Uterus (tissue), 4 donors: ENCODE results near the gene PCSK2. TPM values are rescaled to one million over a fixed set of nuclear protein-coding genes. Genes with fewer than 3 reads are reported as not detected.

Source experiments
- DNase-seq, 2 donors: peaks; one replicate each; pipeline ENCODE4 v3.0.0-alpha.2; 2019 to 2020
- H3K27ac ChIP-seq, 2 donors: fragments of 200-600 bp; sonication (generic); 1 replicate in 1 of 2; 2 replicates in 1 of 2; pipeline ENCODE4 v1.5.1; 2016 to 2018
- H3K27me3 ChIP-seq, 2 donors: fragments of 200-600 bp; sonication (generic); one replicate each; pipeline ENCODE4 v1.5.1; 2018 to 2019; ENCODE audit warnings: control low read depth in 1 of 2
- H3K36me3 ChIP-seq, 2 donors: fragments of 200-600 bp; sonication (generic); one replicate each; pipeline ENCODE4 v1.5.1; 2019; ENCODE audit warnings: control low read depth in 1 of 2
- H3K4me1 ChIP-seq, 2 donors: fragments of 200-600 bp; sonication (generic); one replicate each; pipeline ENCODE4 v1.5.1; 2018 to 2019; ENCODE audit warnings: control low read depth in 1 of 2
- H3K4me3 ChIP-seq, 2 donors: fragments of 200-600 bp; sonication (generic); 1 replicate in 1 of 2; 2 replicates in 1 of 2; pipeline ENCODE4 v1.5.1; 2018 to 2019; ENCODE audit warnings: mild to moderate bottlenecking in 1 of 2
- H3K9me3 ChIP-seq, 2 donors: fragments of 200-600 bp; sonication (generic); one replicate each; pipeline ENCODE4 v1.5.1; 2019; ENCODE audit warnings: control low read depth in 1 of 2
- CTCF ChIP-seq, 4 experiments: fragments of 200-600 bp in 2 of 4; fragments of 450-650 bp in 2 of 4; sonication (generic) in 2 of 4; IDR thresholded peaks; one replicate each; pipeline ENCODE4 v1.5.1; 2016 to 2019; ENCODE audit warnings: antibody characterized with exemption in 4 of 4, mild to moderate bottlenecking in 2 of 4, moderate library complexity in 1 of 4
- POLR2A ChIP-seq, 2 donors: fragments of 450-650 bp; IDR thresholded peaks; one replicate each; pipeline ENCODE4 v1.6.1; 2016; ENCODE audit warnings: antibody characterized with exemption in 2 of 2, mild to moderate bottlenecking in 1 of 2, moderate library complexity in 1 of 2
- intact Hi-C: fragments of 100-400 bp; cut with DNase I; formaldehyde crosslinking; loops from one replicate; pipeline ENCODE4 v1.15.1; 2023; ENCODE audit warnings: low total_unique reads
- total RNA-seq, 4 donors: library from RNA; depleted of rRNA in 3 of 4; stranded (reverse); fragments of >200 nt in 3 of 4; gene quantifications; one replicate each; pipeline versions ENCODE4 v1.1.0 to v1.2.4, GENCODE V29; 2014 to 2023
- donor health status: DM: yes; HTN: yes; CAD: no.

Gene PCSK2
- total RNA-seq, 4 donors from 2014 or later: 0.37 to 1.6 TPM; not detected in 2

GRCh38 chr20:17513939-17514338 lies 287.1 kb downstream of the PCSK2 start:
- no peaks in the 10 kb centered on the region for H3K4me1 ChIP-seq
- H3K27ac ChIP-seq: no peak overlapping the region
- TF ChIP-seq POLR2A (IDR thresholded peaks at IDR 0.05): no peak
- TF ChIP-seq CTCF (IDR thresholded peaks at IDR 0.05): no peak
- intact Hi-C loops: no loop called here
- H3K36me3 ChIP-seq: no peaks in the 10 kb centered on the region
- H3K27me3 ChIP-seq: no peaks in the 10 kb centered on the region
- H3K4me3 ChIP-seq: no peak overlapping the region
- H3K9me3 ChIP-seq: no peaks in the 10 kb centered on the region
- DNase-seq: no peak

- intact Hi-C loops: no loop called here
Measured at GRCh38 chr20:17515053-17515452, 288.2 kb downstream of the PCSK2 start.

GRCh38 chr20:17518339-17519052 lies 291.7 kb downstream of the PCSK2 start:
- H3K36me3 ChIP-seq: no peaks in the 10 kb centered on the region
- H3K4me3 ChIP-seq: no peak overlapping the region
- no peaks in the 10 kb centered on the region for H3K9me3 ChIP-seq
- TF ChIP-seq CTCF (IDR thresholded peaks at IDR 0.05) (no peak), POLR2A (IDR thresholded peaks at IDR 0.05) (no peak)
- intact Hi-C loops: no loop called here
- no peak for DNase-seq
- H3K27me3 ChIP-seq: no peaks in the 10 kb centered on the region
- no peak overlapping the region for H3K27ac ChIP-seq
- H3K4me1 ChIP-seq: no peaks in the 10 kb centered on the region

More at GRCh38 chr20:17515053-17515452, 288.2 kb downstream of the PCSK2 start:
- DNase-seq: no peak
- Histone ChIP-seq H3K27ac (no peak overlapping the region), H3K9me3 (no peaks in the 10 kb centered on the region), H3K4me3 (no peak overlapping the region), H3K27me3 (no peaks in the 10 kb centered on the region), H3K4me1 (no peaks in the 10 kb centered on the region), H3K36me3 (no peaks in the 10 kb centered on the region)
- no peak for TF ChIP-seq CTCF (IDR thresholded peaks at IDR 0.05)

- H3K27ac ChIP-seq: no peak overlapping the region
- no peak for DNase-seq
- H3K9me3 ChIP-seq: no peaks in the 10 kb centered on the region
- H3K4me3 ChIP-seq: no peak overlapping the region
- H3K27me3 ChIP-seq: no peaks in the 10 kb centered on the region
- TF ChIP-seq CTCF (IDR thresholded peaks at IDR 0.05) (no peak), POLR2A (IDR thresholded peaks at IDR 0.05) (no peak)
- intact Hi-C loops: no loop called here
- no peaks in the 10 kb centered on the region for H3K4me1 ChIP-seq
- H3K36me3 ChIP-seq: no peaks in the 10 kb centered on the region
Measured at GRCh38 chr20:17519606-17520285, 292.9 kb downstream of the PCSK2 start.

- no peak for TF ChIP-seq CTCF (IDR thresholded peaks at IDR 0.05)
- no peak for TF ChIP-seq POLR2A (IDR thresholded peaks at IDR 0.05)
- Histone ChIP-seq H3K4me1 (no peaks in the 10 kb centered on the region), H3K4me3 (no peak overlapping the region), H3K9me3 (no peaks in the 10 kb centered on the region), H3K27me3 (no peaks in the 10 kb centered on the region), H3K27ac (no peak overlapping the region), H3K36me3 (no peaks in the 10 kb centered on the region)
- intact Hi-C loops: no loop called here
- DNase-seq: no peak
Measured at GRCh38 chr20:17520583-17520982, 293.7 kb downstream of the PCSK2 start.
